DND-41 (cell line): ENCODE data around the gene ALDH1L1.
"Not testable (repeated sequence)": the region's sequence is repeated elsewhere in the genome, so short reads cannot be mapped to it uniquely, and the experiment has no call there.

Experiments
- EZH2 ChIP-seq: IDR thresholded peaks from 3 replicates; pipeline ENCODE4 v1.6.1; 2012; ENCODE audit warnings: borderline replicate concordance, low read depth, mild to moderate bottlenecking, moderate library complexity, low read length, inconsistent platforms; ENCODE audit not compliant: severe bottlenecking
- TF ChIP-seq, protein P1 (sequence below): IDR thresholded peaks from 2 replicates; pipeline ENCODE4 v1.5.1; 2012; ENCODE audit warnings: borderline replicate concordance, low read length, moderate library complexity, mild to moderate bottlenecking; ENCODE audit not compliant: poor library complexity, severe bottlenecking; ENCODE audit errors: extremely low read depth

- TF ChIP-seq, protein P1, sequence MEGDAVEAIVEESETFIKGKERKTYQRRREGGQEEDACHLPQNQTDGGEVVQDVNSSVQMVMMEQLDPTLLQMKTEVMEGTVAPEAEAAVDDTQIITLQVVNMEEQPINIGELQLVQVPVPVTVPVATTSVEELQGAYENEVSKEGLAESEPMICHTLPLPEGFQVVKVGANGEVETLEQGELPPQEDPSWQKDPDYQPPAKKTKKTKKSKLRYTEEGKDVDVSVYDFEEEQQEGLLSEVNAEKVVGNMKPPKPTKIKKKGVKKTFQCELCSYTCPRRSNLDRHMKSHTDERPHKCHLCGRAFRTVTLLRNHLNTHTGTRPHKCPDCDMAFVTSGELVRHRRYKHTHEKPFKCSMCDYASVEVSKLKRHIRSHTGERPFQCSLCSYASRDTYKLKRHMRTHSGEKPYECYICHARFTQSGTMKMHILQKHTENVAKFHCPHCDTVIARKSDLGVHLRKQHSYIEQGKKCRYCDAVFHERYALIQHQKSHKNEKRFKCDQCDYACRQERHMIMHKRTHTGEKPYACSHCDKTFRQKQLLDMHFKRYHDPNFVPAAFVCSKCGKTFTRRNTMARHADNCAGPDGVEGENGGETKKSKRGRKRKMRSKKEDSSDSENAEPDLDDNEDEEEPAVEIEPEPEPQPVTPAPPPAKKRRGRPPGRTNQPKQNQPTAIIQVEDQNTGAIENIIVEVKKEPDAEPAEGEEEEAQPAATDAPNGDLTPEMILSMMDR = not testable (repeated sequence)
- TF ChIP-seq EZH2 = not testable (repeated sequence)
Measured at GRCh38 chr3:126066676-126067075, 113.7 kb downstream of the ALDH1L1 start.
